Tongue (tissue), 2 donors: Measurements from ENCODE around the gene NDUFS1. TPM values are rescaled to one million over a fixed set of nuclear protein-coding genes. Genes with fewer than 3 reads are reported as not detected.
"Not testable (repeated sequence)": the region's sequence is repeated elsewhere in the genome, so short reads cannot be mapped to it uniquely, and the experiment has no call there.

ENCODE experiments used
- DNase-seq: peaks from one replicate; pipeline ENCODE4 v3.0.0-alpha.2; 2015
- total RNA-seq: library from RNA; depleted of rRNA; stranded (reverse); fragments of >200 nt; gene quantifications from one replicate; pipeline ENCODE4 v1.2.3, GENCODE V29; 2014

NDUFS1 gene
- total RNA-seq: 265 TPM

- DNase-seq: peak; percentile 99
These were observed at the start of gene NDUFS1, which contains the start of gene EEF1B2 for GRCh38 chr2:206159346-206160124. Gene NDUFS1, minus strand, starts transcription at chr2:206159444. Its CDS starts 5,766 bp downstream, at chr2:206153678. Gene EEF1B2, plus strand, starts transcription at chr2:206159895. Its CDS starts 85 bp downstream, at chr2:206159980.

GRCh38 chr2:206208900-206209299, 49.7 kb upstream of the NDUFS1 start:
- no peak for DNase-seq

- not testable (repeated sequence) for DNase-seq
These were observed 48.1 kb upstream of the NDUFS1 start for GRCh38 chr2:206207316-206207715.

- no peak for DNase-seq
These were observed 45.5 kb upstream of the NDUFS1 start for GRCh38 chr2:206204710-206205109.

GRCh38 chr2:206203331-206203730, 44.1 kb upstream of the NDUFS1 start:
- DNase-seq: no peak

GRCh38 chr2:206202446-206202845, 43.2 kb upstream of the NDUFS1 start:
- no peak for DNase-seq

- no peak for DNase-seq
These were observed 42.0 kb upstream of the NDUFS1 start for GRCh38 chr2:206201075-206201848.

- DNase-seq: peak; percentile 17
These were observed 39.4 kb upstream of the NDUFS1 start for GRCh38 chr2:206198677-206199076.

GRCh38 chr2:206193671-206194357, 34.6 kb upstream of the NDUFS1 start:
- no peak for DNase-seq

- no peak for DNase-seq
These were observed 32.9 kb upstream of the NDUFS1 start for GRCh38 chr2:206192157-206192556.

GRCh38 chr2:206190689-206191088, 31.4 kb upstream of the NDUFS1 start:
- DNase-seq: no peak

GRCh38 chr2:206190111-206190510, 30.9 kb upstream of the NDUFS1 start:
- no peak for DNase-seq

- DNase-seq: peak; percentile 61
These were observed 30.4 kb upstream of the NDUFS1 start for GRCh38 chr2:206189691-206190090.

- DNase-seq: not testable (repeated sequence)
These were observed 22.3 kb upstream of the NDUFS1 start for GRCh38 chr2:206181526-206181925.

- DNase-seq: no peak
These were observed 17.7 kb upstream of the NDUFS1 start for GRCh38 chr2:206176901-206177300.

GRCh38 chr2:206176121-206176520, 16.9 kb upstream of the NDUFS1 start:
- DNase-seq: no peak

GRCh38 chr2:206173147-206173546, 13.9 kb upstream of the NDUFS1 start:
- DNase-seq: no peak

- DNase-seq: not testable (repeated sequence)
These were observed 12.6 kb upstream of the NDUFS1 start for GRCh38 chr2:206171624-206172397.

- DNase-seq: not testable (repeated sequence)
These were observed 9.0 kb upstream of the NDUFS1 start for GRCh38 chr2:206168230-206168629.

GRCh38 chr2:206164261-206164862, 5.1 kb upstream of the NDUFS1 start:
- peak; percentile 81 for DNase-seq

GRCh38 chr2:206163251-206163880, 4.1 kb upstream of the NDUFS1 start:
- no peak for DNase-seq
